Endothelial cell (in vitro differentiated cells): ENCODE data around the gene CALHM3. TPM values are rescaled to one million over a fixed set of nuclear protein-coding genes. Genes with fewer than 3 reads are reported as not detected.

Source experiments
- DNase-seq: peaks from one replicate; pipeline ENCODE4 v3.0.0; 2021; ENCODE audit warnings: low spot score
- H3K27ac Mint-ChIP-seq: one replicate; pipeline ENCODE4 v1.8.0; 2021; ENCODE audit warnings: mixed read lengths, inconsistent platforms; ENCODE audit not compliant: unreplicated experiment
- H3K27me3 Mint-ChIP-seq: one replicate; pipeline ENCODE4 v1.8.0; 2021; ENCODE audit warnings: mild to moderate bottlenecking, moderate library complexity, mixed read lengths, inconsistent platforms; ENCODE audit not compliant: unreplicated experiment
- H3K36me3 Mint-ChIP-seq: one replicate; pipeline ENCODE4 v1.8.0; 2021; ENCODE audit warnings: mild to moderate bottlenecking, low read depth, mixed read lengths, inconsistent platforms; ENCODE audit not compliant: unreplicated experiment
- H3K4me1 Mint-ChIP-seq: one replicate; pipeline ENCODE4 v1.8.0; 2021; ENCODE audit warnings: mild to moderate bottlenecking, mixed read lengths, inconsistent platforms; ENCODE audit not compliant: unreplicated experiment
- H3K4me3 Mint-ChIP-seq: one replicate; pipeline ENCODE4 v1.8.0; 2021; ENCODE audit warnings: mild to moderate bottlenecking, mixed read lengths, inconsistent platforms; ENCODE audit not compliant: unreplicated experiment
- H3K9me3 Mint-ChIP-seq: one replicate; pipeline ENCODE4 v1.8.0; 2021; ENCODE audit warnings: mixed read lengths, inconsistent platforms; ENCODE audit not compliant: unreplicated experiment
- total RNA-seq: library from RNA; stranded (reverse); fragmentation: NEBNext Ultra II Directional; extraction: Animal tissue kit (Norgen Biotek cat#: 25700); gene quantifications from one replicate; pipeline ENCODE4 v1.2.1, GENCODE V29; 2021; ENCODE audit not compliant: unreplicated experiment
- TF ChIP-seq, protein P1 (sequence below): fragments of 200-600 bp; sonication (generic); IDR thresholded peaks from one replicate; pipeline ENCODE4 v1.5.0; 2021; ENCODE audit warnings: antibody characterized with exemption; ENCODE audit not compliant: unreplicated experiment

The CALHM3 gene
- total RNA-seq, 1 donor from 2014 or later, result not detected

- TF ChIP-seq, protein P1, sequence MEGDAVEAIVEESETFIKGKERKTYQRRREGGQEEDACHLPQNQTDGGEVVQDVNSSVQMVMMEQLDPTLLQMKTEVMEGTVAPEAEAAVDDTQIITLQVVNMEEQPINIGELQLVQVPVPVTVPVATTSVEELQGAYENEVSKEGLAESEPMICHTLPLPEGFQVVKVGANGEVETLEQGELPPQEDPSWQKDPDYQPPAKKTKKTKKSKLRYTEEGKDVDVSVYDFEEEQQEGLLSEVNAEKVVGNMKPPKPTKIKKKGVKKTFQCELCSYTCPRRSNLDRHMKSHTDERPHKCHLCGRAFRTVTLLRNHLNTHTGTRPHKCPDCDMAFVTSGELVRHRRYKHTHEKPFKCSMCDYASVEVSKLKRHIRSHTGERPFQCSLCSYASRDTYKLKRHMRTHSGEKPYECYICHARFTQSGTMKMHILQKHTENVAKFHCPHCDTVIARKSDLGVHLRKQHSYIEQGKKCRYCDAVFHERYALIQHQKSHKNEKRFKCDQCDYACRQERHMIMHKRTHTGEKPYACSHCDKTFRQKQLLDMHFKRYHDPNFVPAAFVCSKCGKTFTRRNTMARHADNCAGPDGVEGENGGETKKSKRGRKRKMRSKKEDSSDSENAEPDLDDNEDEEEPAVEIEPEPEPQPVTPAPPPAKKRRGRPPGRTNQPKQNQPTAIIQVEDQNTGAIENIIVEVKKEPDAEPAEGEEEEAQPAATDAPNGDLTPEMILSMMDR, result no peak
- Mint-ChIP-seq H3K27ac (no peak overlapping the region), H3K4me3 (no peak overlapping the region), H3K9me3 (no peaks in the 10 kb centered on the region), H3K27me3 (peaks cover 2% of the 10 kb centered on the region), H3K36me3 (peaks cover 9% of the 10 kb centered on the region), H3K4me1 (peaks cover 11% of the 10 kb centered on the region)
- no peak for DNase-seq
Measured at GRCh38 chr10:103512591-103513379, 33.7 kb upstream of the CALHM3 start.

GRCh38 chr10:103512166-103512565 lies 33.1 kb upstream of the CALHM3 start:
- no peak for DNase-seq
- H3K27ac Mint-ChIP-seq, result no peak overlapping the region
- H3K4me1 Mint-ChIP-seq, result peaks cover 11% of the 10 kb centered on the region
- H3K27me3 Mint-ChIP-seq, result peaks cover 2% of the 10 kb centered on the region
- no peak overlapping the region for H3K4me3 Mint-ChIP-seq
- H3K36me3 Mint-ChIP-seq, result peaks cover 9% of the 10 kb centered on the region
- TF ChIP-seq, protein P1, result no peak
- no peaks in the 10 kb centered on the region for H3K9me3 Mint-ChIP-seq

DNA sequence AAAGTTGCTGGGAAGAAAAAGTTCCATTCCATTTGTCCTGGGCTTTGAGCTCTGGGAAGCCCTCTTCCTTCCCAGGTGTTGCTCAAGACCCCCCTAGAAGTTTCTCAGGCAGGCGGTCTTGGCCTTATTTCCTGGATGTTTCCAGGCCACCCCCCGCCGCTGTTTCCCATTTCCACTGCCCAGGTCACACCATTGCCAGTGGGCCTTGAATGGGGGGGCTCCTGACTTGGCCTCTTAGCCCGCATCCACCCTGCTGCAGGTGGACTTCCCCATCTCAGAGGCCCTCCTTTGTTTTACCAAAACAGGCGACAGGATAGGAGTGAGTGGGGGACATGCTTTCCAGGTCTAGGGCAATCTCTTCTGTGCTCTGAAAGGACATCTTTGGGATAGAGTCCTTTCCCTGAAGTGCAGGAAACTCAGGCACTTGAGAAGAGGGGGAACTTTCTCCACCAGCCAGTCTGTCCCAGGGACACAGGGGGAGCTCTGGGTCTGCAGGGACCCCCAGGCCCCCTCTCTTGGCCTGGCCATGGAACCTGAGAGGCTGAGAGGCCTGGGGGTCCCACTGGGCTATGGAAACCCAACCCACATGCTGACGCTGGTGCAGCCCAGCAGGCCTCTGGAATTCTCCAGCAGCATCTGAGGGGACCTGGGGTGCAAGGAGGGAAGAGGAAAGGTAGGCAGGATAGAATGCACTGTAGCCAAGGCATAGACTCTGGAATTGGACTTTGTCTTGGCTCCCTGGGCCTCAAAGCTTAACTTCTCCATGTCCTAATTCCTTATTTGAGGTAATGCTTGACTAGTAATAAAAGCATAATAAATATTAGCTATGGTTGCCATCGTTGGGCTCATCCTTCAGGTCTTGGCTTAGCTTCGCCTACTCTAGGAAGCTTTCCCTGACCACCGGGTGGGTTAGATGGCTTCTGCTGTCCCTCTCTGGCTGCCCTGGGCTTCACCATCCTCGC lies 32.0 kb upstream of the CALHM3 start:
- H3K27me3 Mint-ChIP-seq, result peaks cover 2% of the 10 kb centered on the region
- no peak for DNase-seq
- no peak overlapping the region for H3K27ac Mint-ChIP-seq

GRCh38 chr10:103510046-103510685 lies 31.1 kb upstream of the CALHM3 start:
- DNase-seq, result no peak
- TF ChIP-seq, protein P1, result no peak
- Mint-ChIP-seq H3K27me3 (peaks cover 2% of the 10 kb centered on the region), H3K4me3 (no peak overlapping the region), H3K27ac (no peak overlapping the region), H3K4me1 (peaks cover 1% of the 10 kb centered on the region), H3K36me3 (no peaks in the 10 kb centered on the region), H3K9me3 (no peaks in the 10 kb centered on the region)

More for the DNA sequence above, 32.0 kb upstream of the CALHM3 start:
- Mint-ChIP-seq H3K4me3 (no peak overlapping the region), H3K4me1 (peaks cover 7% of the 10 kb centered on the region), H3K9me3 (no peaks in the 10 kb centered on the region), H3K36me3 (peaks cover 5% of the 10 kb centered on the region)
- TF ChIP-seq, protein P1, result no peak
